Jurkat, Clone E6-1 (cell line): Measurements from ENCODE around the gene NABP1.

Experiments
- DNase-seq: peaks from one replicate; pipeline ENCODE4 v3.0.0-alpha.2; 2011; ENCODE audit warnings: low read depth, low spot score
- H3K4me3 ChIP-seq: 2 replicates; pipeline ENCODE4 v1.5.1; 2011; ENCODE audit warnings: mild to moderate bottlenecking, low read length, control low read depth, moderate library complexity

Gene NABP1

DNA sequence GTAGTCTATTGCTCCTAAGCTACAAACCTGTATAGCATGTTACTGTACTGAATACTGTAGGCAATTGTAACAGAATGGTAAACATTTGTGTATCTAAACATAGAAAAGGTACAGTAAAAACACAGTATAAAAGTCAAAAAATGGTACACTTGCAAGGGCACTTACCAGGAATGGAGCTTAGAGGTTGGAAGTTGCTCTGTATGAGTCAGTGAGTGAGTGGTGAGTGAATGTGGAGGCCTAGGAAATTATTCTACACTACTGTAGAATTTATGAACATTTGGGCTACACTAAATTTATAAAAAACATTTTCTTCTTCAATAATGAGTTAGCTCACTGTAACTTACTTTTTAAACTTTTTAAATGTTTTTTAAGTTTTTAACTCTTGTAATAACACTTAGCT lies 19.0 kb downstream of the NABP1 start:
- DNase-seq: no peak
- H3K4me3 ChIP-seq: no peak overlapping the region

DNA sequence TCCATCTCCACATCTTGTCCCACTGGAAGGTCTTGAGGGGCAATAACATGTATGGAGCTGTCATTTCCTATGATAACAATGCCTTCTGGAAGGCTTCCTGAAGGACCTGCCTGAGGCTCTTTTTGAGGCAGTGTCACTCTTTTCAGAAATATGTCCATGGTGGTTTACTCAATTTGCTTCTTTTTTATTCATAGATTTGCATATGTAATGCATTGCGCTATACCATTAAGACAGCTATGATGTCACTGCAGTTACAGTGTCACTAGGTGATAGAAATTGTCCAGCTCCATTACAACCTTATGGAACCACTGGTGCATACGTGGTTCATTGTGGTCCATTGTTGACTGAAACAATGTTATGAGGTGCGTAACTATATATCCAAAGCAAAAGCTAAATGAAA lies 19.9 kb downstream of the NABP1 start:
- no peak for DNase-seq
- no peak overlapping the region for H3K4me3 ChIP-seq

DNA sequence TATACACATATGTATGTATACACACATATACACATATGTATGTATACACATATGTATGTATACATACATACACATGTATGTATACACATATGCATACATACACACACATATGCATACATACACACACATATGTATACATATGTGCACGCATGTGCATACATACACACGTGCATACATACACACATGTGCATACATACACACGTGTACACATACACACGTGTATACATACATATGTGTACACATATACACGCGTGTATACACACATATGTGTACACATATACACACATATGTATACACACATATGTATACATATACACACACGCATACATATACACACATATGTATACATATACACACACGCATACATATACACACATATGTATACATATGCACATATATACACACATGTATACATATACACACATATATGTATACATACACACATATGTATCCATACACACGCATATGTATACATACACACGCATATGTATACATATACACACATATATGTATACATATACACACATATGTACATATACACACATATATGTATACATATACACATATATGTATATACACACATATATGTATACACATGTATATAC lies 21.5 kb downstream of the NABP1 start:
- no peak overlapping the region for H3K4me3 ChIP-seq
- DNase-seq: no peak

DNA sequence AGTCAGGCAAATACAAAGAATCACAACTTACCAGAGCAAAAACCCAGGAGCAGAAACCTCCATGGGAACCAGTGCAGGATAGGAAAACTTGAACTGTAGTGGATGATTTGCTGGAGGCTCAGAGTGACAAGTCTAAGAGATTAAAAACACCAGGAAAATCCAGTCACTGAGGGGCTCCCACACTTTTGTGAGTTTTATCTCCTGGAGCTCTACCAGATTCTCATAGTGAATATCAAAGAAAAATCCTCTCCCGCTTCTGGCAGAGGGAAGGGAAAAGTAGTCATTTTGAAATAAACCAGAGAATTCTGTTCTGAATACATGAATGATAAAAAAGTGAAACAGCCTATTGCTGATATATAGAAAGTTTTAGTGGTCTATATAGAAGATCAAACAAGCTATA lies 23.1 kb downstream of the NABP1 start:
- no peak overlapping the region for H3K4me3 ChIP-seq
- DNase-seq: no peak

DNA sequence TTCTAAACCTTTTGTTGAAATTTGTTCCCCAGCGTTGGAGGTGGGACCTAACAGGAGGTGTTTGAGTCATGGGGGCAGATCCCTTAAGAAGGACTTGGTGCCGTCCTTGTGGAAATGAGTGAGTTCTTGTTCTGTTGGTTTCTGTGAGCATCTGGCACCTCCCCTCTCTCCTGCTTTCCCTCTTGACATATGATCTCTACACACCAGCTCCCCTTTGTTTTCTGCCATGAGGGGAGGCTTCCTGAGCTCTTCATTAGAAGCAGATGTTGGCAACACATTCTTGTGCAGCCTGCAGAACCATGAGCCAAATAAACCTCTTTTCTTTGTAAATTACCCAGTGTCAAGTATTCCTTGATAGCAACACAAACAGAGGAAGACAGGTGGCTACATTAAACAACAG lies 23.8 kb downstream of the NABP1 start:
- H3K4me3 ChIP-seq: no peak overlapping the region
- DNase-seq: no peak

DNA sequence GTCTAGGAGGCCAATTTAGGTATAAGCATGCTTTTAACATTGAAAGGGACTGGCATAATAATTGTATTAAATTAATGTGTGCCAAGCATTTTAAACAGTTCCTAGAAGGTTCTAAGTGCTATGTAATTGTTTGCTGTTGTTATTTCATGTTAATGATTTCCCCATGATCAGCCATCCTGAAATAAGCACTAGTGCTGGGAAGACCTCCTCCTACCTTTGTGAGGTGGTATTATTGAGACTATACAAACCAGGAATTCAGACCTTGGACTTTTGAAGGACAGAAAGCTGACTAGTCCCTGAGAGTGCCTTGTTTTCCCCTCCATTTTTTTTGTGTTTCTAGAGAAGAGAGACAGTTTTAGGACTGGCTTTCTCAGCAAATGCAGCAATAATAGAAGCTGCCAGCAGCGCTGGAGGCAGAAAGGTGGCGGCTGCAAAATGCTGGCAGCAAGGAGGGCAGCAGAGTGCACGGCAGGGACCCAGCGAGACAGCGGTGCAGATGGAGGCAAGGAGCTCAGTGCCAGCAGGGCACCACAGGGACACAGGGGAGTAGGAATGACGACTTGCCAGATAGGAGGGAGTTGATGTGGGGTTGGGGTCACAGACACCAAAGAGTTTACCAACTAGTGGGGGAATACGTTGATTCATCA lies 25.3 kb downstream of the NABP1 start:
- no peak for DNase-seq
- H3K4me3 ChIP-seq: no peak overlapping the region

DNA sequence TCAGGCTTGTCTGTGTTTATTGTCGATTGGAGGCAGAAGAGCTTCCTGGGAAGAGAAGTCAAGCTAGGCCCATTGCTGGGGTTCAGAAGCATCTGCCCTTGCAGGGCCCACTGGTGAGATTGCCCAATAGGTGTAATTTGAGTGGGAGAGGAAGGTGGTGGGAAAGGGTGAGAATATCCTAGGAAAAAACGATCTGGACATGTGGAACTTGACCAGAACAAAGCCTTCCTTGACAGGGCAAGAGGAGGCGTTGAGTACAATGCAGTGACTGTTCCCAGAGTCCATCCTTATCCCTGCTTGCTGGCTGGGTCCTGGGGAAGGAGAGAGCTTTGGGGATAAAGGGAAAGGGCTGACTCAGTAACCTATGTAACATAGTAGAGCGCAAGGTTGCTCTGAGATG lies 27.1 kb downstream of the NABP1 start:
- no peak overlapping the region for H3K4me3 ChIP-seq
- DNase-seq: no peak

DNA sequence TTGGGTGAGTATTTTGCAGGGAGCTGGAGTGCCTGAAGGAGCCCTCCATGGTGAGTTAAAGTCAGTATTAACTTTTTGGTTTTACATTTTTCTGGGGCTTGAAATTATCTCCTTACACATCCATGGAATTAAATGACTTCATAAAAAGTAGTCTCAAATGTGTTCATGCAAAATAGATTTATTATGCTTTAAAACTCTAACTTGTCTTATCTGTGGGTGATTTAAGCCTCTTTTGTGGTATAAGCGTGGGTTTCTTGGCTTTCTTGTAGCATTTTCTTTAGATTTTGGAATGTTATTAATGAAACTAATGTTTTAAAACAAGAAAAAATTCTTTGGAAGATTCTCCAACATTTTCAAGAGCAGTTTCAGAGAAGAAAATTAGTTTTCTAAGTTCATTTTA lies 27.8 kb downstream of the NABP1 start:
- DNase-seq: no peak
- no peak overlapping the region for H3K4me3 ChIP-seq

DNA sequence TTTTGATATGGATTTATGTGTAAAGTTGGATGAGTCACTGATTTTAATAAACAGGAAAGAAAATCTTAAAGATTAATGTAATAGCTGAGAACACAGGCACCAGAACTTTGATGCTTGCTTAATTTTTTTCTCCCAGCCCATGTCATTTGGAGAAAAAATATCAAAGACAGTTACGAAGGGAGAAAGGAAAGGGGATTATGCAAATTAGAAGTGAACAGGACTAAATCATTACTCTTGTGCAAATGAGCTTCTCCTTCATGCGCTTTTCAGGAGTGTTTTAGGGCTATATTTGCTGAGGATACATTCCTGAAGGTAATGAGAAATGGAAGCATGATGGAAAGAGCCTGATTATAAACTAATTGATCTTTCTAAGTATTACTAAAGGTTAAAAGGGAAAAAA lies 28.9 kb downstream of the NABP1 start:
- DNase-seq: no peak

DNA sequence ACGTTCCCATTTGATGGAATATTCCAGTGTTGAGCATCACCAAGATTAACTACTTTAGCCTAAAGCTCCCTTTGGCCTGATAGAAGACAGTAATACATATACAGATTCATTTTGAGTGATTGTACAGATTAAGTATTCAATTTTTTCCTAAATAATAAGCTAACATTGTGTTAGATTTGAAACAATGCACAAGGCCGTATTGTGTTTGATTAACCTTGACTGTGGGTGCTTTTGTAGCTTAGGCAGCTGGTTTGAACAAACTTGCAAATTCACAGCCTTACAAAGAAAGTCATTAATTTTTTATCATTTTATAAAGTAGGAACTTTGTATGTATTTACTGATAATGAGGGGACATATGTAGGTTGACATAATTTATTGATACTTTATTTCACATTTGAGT lies 29.6 kb downstream of the NABP1 start:
- no peak overlapping the region for H3K4me3 ChIP-seq
- no peak for DNase-seq

More for the DNA sequence above, 28.9 kb downstream of the NABP1 start:
- H3K4me3 ChIP-seq: no peak overlapping the region

DNA sequence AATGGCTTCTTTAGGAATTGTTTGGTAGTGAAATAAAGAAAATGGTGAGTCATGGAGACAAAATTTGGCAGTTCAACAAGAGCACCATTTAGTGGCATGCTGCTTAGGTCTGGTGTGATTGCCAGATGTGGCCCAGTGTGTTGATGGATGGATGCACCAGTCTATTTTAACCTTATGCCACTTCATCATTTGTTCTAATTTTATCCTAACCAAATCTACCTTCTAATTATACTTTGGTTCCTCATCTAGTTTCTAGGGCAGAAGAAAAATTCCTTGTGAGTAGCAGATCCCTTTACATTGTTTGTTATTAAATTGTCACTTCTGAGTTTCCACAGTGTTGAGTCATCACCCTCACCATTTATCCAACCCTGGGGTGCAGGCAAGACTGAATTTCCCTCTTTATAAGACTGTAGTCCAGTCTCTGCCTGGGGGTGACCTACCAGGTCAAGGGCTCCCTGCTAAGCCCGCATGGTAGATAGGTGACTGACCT lies 32.5 kb downstream of the NABP1 start:
- no peak for DNase-seq
- H3K4me3 ChIP-seq: no peak overlapping the region

DNA sequence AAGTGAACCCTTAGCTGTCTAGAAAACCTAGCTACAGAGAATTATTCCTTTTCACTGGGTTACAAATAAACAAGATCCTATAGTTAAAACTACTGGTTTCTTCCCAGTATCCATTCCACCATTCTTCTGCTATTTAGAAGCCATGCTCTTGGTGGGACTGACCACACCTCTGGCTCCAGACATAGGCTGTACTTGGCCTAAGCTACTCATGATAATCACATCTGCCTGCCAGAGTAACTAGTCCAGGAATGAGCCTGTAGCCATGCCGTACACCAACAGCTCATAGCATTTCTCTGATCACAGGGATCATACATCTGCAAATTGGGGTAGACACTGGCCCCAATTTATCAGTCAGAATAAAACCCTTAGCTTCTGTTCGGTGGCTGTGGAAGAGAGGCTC lies 33.7 kb downstream of the NABP1 start:
- no peak overlapping the region for H3K4me3 ChIP-seq
- no peak for DNase-seq

DNA sequence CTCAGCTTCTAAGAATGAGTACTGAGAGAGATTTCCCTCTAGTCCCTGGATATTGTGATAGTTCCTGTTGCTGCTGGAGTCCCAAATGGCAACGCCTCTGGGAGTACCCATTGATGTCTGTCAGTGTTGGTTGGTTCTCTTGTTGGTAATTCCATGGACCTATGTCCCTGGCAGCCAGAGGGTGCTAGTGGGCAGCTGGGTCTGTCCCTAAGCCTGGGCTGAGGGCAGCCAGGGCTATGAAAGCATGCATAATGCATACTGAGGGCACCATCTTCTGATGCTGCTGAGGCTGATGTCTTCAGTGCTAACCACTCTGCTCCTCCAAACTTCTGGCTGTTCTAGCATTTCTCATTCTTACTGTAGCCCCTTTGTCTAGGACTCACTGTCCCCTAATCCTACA lies 35.9 kb downstream of the NABP1 start:
- DNase-seq: no peak
- no peak overlapping the region for H3K4me3 ChIP-seq

DNA sequence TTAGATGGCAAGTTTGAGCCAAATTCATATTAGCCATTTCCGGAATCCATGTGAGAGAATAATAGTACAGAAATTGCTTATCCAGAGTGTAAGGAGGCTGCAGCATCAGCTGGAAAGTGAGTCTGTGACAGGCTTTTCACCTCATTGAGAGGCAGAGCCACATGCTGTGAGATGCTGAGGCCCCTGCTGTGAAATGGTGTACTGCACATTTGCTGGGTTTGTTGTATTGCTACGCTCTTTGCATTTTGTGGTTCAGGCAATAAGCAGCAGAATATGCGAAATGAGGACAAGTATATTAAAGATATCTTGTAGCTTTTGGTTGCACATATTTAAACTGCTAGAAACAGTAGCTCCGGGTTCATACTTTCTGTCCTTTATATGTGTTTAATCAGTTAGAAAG lies 37.0 kb downstream of the NABP1 start:
- no peak overlapping the region for H3K4me3 ChIP-seq
- no peak for DNase-seq

DNA sequence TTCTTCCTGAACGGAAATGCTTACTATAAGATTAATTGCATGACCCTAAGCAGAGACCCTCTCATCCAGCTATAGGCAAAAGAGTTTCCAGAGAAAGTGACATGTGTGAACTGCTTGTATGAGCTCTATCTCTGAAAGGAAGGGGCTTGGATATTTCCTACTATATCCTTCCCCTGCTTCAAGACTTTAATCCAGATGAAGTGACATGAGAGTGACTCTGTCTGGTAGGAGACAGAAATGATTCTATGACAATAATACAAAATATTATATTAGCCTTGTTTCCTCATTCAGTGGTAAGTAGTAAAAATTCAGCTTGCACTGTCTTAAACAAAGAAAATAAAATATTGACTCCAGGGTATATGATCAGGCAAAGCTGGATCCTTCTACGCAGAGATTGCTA lies 37.5 kb downstream of the NABP1 start:
- no peak overlapping the region for H3K4me3 ChIP-seq
- DNase-seq: no peak

DNA sequence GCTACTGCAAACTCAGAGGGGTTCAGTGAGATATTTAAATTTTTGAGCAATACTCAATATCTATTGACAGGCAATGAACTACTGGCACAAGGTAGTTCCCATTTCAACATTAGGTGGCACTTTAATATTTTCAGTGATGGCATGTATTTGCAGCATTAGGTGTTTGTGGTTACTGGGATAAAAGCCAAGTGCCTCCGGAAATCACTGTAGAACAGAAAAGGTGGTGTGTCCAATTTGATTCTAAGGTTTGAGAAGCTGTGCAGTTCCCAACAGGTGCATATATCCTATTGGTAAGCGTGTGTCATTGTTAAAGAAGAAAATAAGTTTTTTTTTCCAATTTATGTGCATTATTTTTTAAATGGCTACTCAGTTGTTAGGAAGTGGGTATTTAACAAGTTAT lies 41.3 kb downstream of the NABP1 start:
- no peak for DNase-seq
- no peak overlapping the region for H3K4me3 ChIP-seq

DNA sequence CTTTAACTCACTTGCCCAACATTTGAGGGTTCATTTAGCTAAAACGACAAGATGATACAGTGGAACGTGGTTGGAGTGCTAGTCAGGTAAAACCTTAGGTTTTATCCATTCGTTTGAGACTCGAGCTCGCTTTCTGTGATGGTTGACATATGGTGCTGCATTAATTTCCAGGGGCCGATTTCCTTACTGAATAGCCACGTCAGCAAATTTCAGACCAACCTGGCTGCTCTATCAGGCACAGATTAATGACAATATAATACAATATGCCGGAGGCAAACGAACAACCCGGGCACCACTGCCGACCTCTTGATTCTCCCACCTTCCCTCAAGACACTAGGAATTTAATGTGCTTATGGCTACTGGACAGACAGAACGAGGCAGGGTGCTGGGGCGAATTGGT lies 42.0 kb downstream of the NABP1 start:
- H3K4me3 ChIP-seq: no peak overlapping the region
- DNase-seq: no peak

DNA sequence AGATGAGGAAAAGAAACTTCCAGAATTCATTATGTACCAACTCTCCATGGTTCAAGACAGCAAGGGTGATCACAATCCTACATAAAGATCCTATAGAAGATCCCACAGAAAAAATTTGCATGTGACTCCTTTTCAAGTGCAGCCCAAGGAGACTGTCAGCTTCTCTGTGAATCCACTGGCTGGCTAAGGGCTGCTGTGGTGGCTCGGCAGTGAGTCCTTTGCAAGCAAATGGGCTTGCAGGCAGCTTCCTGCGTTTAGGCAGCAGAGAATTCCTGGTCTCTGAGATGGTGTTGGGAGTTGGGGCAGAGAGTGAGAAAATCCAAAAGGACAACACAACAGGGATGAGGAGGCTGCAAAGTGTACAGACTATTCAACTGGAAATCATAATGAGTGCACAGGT lies 43.4 kb downstream of the NABP1 start:
- no peak overlapping the region for H3K4me3 ChIP-seq
- no peak for DNase-seq

DNA sequence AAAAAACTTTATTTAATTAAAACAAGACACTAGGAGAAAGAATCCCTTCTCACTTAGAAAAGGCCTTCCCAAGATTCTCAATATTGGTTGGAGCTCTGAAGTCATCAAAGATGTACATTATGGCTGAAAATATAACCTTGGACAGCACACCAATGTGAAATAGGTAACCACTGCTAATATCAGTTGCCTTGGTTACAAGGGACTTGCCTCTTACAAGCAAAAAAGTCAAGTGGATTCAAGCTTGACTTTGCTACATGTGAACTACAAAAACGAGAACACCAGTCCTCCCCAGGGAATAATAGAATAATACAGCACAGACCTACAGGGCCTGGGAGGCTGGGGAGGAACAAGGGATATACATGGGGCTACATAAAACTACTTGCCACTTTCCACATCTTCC lies 46.1 kb downstream of the NABP1 start:
- no peak overlapping the region for H3K4me3 ChIP-seq
- no peak for DNase-seq

DNA sequence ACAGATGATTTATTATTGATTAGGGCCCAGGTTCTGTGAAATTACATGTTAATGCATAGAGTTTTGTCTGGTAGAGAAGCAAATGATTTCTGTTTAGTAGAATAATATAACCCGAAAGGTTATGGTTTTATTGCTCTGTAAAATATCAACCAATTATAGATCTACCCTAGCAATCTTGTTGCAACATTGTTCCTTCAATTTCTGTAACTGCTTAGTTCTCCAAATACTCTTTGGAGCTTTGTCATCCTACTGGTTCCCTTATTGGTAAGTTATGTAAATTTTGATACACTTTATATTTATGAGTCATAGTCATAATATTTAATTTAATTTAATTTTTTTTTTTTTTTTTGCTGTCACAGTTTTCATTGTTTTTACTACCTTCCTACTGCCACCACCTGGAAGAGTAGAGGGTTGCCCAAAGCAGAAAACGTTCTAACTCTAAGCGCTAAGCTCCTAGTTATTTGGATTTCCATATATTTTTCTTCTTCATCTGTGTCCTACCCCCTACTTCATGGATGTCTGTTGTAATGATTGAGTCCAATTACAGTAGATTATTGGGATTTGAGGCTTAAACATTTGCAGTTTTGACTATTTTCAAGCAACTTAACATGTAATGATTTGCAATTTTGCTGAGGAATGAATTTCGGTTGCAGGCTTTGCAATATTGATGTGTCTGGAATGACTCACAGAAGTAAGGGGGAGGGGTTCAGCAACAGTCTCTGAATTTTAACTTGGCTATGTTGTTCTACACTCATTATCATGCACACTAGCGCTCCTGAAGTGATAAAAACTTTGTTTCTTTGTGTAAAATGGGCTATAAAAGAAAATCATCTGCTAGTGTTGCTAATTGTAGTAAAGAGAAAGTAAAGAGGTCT lies 51.1 kb downstream of the NABP1 start:
- DNase-seq: no peak

More for the DNA sequence above, 51.1 kb downstream of the NABP1 start:
- H3K4me3 ChIP-seq: no peak overlapping the region
